ENCODE measurements around the gene PIRT. TPM values are rescaled to one million over a fixed set of nuclear protein-coding genes. Genes with fewer than 3 reads are reported as not detected.

The PIRT gene
- total and polyA plus RNA-seq, 8 donors, result under 0.01 to 2.6 (median 0.31) TPM; not detected in 4

DNA sequence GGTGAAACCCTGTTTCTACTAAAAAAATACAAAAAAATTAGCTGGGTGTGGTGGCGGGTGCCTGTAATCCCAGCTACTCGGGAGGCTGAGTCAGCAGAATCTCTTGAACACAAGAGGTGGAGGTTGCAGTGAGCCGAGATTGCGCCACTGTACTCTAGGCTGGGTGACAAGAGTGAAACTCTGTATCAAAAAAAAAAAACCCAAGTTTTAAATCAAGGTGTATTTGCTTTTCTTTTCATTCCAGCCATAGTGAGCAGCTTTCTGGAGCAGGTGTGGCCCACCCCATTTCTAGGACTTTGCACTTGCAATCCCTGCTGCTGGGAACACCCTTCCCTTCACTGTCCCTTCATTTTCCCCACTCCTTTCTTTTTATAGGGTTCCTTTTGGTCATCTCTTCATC lies 62.8 kb downstream of the PIRT start:
- peaks cover 0 to 9% (median 6%) of the 10 kb centered on the region in 4 donors for H3K9me3 ChIP-seq
- peak in 1 of 2 donors; percentile 62 for DNase-seq
- no peaks in the 10 kb centered on the region for H3K36me3 ChIP-seq
- peak overlapping the region; percentile 18 to 72 (median 62) for H3K27ac ChIP-seq
- no peaks in the 10 kb centered on the region for H3K27me3 ChIP-seq
- TF ChIP-seq EP300 (IDR thresholded peaks at IDR 0.05) (no peak), POLR2A (IDR thresholded peaks at IDR 0.05) (no peak), POLR2AphosphoS5 (IDR thresholded peaks at IDR 0.05) (no peak)
- TF ChIP-seq, protein P1, sequence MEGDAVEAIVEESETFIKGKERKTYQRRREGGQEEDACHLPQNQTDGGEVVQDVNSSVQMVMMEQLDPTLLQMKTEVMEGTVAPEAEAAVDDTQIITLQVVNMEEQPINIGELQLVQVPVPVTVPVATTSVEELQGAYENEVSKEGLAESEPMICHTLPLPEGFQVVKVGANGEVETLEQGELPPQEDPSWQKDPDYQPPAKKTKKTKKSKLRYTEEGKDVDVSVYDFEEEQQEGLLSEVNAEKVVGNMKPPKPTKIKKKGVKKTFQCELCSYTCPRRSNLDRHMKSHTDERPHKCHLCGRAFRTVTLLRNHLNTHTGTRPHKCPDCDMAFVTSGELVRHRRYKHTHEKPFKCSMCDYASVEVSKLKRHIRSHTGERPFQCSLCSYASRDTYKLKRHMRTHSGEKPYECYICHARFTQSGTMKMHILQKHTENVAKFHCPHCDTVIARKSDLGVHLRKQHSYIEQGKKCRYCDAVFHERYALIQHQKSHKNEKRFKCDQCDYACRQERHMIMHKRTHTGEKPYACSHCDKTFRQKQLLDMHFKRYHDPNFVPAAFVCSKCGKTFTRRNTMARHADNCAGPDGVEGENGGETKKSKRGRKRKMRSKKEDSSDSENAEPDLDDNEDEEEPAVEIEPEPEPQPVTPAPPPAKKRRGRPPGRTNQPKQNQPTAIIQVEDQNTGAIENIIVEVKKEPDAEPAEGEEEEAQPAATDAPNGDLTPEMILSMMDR (IDR thresholded peaks at IDR 0.05), result no peak
- H3K4me1 ChIP-seq, result peaks cover 7 to 32% (median 10%) of the 10 kb centered on the region in 4 donors
- intact Hi-C loops (cut with DNase I; ENCODE audit: low total_unique reads), result no loop called here
- WGBS, 5 donors, result 60 to 72% (median 70%) methylated on average over 4 of the region's 4 CpGs
- H3K4me3 ChIP-seq, result no peak overlapping the region

DNA sequence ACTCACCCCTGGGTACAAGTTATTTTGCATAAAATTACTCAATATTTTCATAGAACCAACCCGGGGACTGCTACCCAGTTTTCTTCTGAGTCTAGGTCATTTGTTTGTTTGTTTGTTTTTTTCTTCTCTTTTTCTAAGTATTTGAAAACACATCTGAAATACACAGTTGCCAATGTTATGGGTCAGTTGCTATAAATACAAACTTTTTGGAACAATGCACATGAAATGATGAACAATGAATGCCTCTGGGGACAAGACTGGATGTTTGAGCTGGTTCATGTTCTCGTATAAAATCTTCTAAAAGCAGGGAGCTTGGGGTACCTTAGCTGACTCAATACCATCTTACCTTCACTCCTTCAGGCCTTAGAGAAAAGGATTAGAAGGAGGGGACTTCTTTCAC lies 64.5 kb downstream of the PIRT start:
- peaks cover 7 to 28% (median 10%) of the 10 kb centered on the region in 4 donors for H3K4me1 ChIP-seq
- H3K36me3 ChIP-seq, result peaks cover 0 to 1% (median under 1%) of the 10 kb centered on the region in 4 donors
- H3K27me3 ChIP-seq, result no peaks in the 10 kb centered on the region
- no peak for TF ChIP-seq EP300 (IDR thresholded peaks at IDR 0.05)
- no peak for TF ChIP-seq POLR2A (IDR thresholded peaks at IDR 0.05)
- TF ChIP-seq, protein P1 (IDR thresholded peaks at IDR 0.05), result no peak
- TF ChIP-seq POLR2AphosphoS5 (IDR thresholded peaks at IDR 0.05), result no peak
- WGBS, 5 donors, result 74 to 86% (median 78%) methylated on average over 2 of the region's 2 CpGs
- intact Hi-C loops (cut with DNase I; ENCODE audit: low total_unique reads), result no loop called here
- peak overlapping the region in 1 of 5 donors; percentile 47 for H3K27ac ChIP-seq
- no peak for DNase-seq
- H3K4me3 ChIP-seq, result no peak overlapping the region
- peaks cover 0 to 14% (median 9%) of the 10 kb centered on the region in 4 donors for H3K9me3 ChIP-seq

Small RNA genes within 50 kb of the gene (small RNA-seq; reads per million reads assigned to genes)
- gene AC015908.2 (0 reads per million in 4 donors), gene RNU6-1065P (0 reads per million in 4 donors), gene TMEM238L (0 to 3.9 (median 0.37) reads per million in 4 donors)

Other genes with a start within 250 kb of the PIRT start
- gene MYH3, start 180.8 kb downstream of the PIRT start, total RNA-seq, result 1 to 10 TPM in 3 of 5 donors, under 1 TPM in 2; 0.45 to 8.3 (median 2.3) TPM
- gene MYH3, start 180.8 kb downstream of the PIRT start, polyA plus RNA-seq, result 1 to 10 TPM; 1.2 to 5.1 (median 4.2) TPM
- 10 to 100 TPM in 4 of 5 donors, 1 to 10 TPM in 1; 9.4 to 61.1 (median 23.5) TPM for gene SCO1, start 140.6 kb downstream of the PIRT start, total RNA-seq
- gene SCO1, start 140.6 kb downstream of the PIRT start, polyA plus RNA-seq, result 10 to 100 TPM in 2 of 3 donors, 1 to 10 TPM in 1; 8.0 to 12.9 (median 10.7) TPM
- gene ADPRM, start 140.5 kb downstream of the PIRT start, total RNA-seq, result 10 to 100 TPM in 1 of 5 donors, 1 to 10 TPM in 2, under 1 TPM in 1, not detected in 1; 0.87 to 16.0 (median 3.9) TPM
- 10 to 100 TPM; 11.0 to 24.4 (median 12.1) TPM for gene ADPRM, start 140.5 kb downstream of the PIRT start, polyA plus RNA-seq
- 10 to 100 TPM in 1 of 5 donors, 1 to 10 TPM in 2, not detected in 2; 4.9 to 14.1 (median 9.4) TPM for gene TMEM220, start 108.1 kb downstream of the PIRT start, total RNA-seq
- 1 to 10 TPM; 6.0 to 8.3 (median 7.9) TPM for gene TMEM220, start 108.1 kb downstream of the PIRT start, polyA plus RNA-seq
- 100 to 1,000 TPM in 1 of 5 donors, 10 to 100 TPM in 4; 18.7 to 190 (median 51.2) TPM for gene TMEM238L, start 34.0 kb downstream of the PIRT start, total RNA-seq
- gene TMEM238L, start 34.0 kb downstream of the PIRT start, polyA plus RNA-seq, result 10 to 100 TPM in 2 of 3 donors, 1 to 10 TPM in 1; 2.2 to 55.9 (median 19.2) TPM